NOMO-1 treated with dmso at 0.1 percent for 144 hours (cell line): ENCODE measurements around the gene CSGALNACT2.

ENCODE experiments used
- DNase-seq: peaks from one replicate; lab custom pipeline; 2025; ENCODE audit not compliant: unreplicated experiment; lab: John Stamatoyannopoulos, UW

The CSGALNACT2 gene

GRCh38 chr10:43199684-43200537 is 61.7 kb downstream of the CSGALNACT2 start:
- no peak for DNase-seq

- DNase-seq, result no peak
Observed at GRCh38 chr10:43200538-43201390, 62.5 kb downstream of the CSGALNACT2 start.

GRCh38 chr10:43201545-43202131 is 63.4 kb downstream of the CSGALNACT2 start:
- no peak for DNase-seq

- peak; percentile 15 for DNase-seq
Observed at GRCh38 chr10:43202224-43202656, 64.0 kb downstream of the CSGALNACT2 start.

GRCh38 chr10:43202657-43203447 is 64.6 kb downstream of the CSGALNACT2 start:
- no peak for DNase-seq

- DNase-seq, result no peak
Observed at GRCh38 chr10:43203448-43204041, 65.3 kb downstream of the CSGALNACT2 start.

GRCh38 chr10:43204042-43204942 is 66.0 kb downstream of the CSGALNACT2 start:
- DNase-seq, result no peak

- peak; percentile 12 for DNase-seq
Observed at GRCh38 chr10:43204943-43205671, 66.9 kb downstream of the CSGALNACT2 start.

GRCh38 chr10:43205681-43206390 is 67.6 kb downstream of the CSGALNACT2 start:
- DNase-seq, result no peak

- no peak for DNase-seq
Observed at GRCh38 chr10:43206391-43207235, 68.4 kb downstream of the CSGALNACT2 start.

GRCh38 chr10:43208147-43209073 is 70.2 kb downstream of the CSGALNACT2 start:
- no peak for DNase-seq

- DNase-seq, result no peak
Observed at GRCh38 chr10:43209074-43209455, 70.8 kb downstream of the CSGALNACT2 start.

GRCh38 chr10:43209651-43210141 is 71.5 kb downstream of the CSGALNACT2 start:
- DNase-seq, result no peak

GRCh38 chr10:43210556-43210955 is 72.3 kb downstream of the CSGALNACT2 start:
- no peak for DNase-seq

- no peak for DNase-seq
Observed at GRCh38 chr10:43211030-43211429, 72.8 kb downstream of the CSGALNACT2 start.
